ENCODE data around the gene ABLIM2. TPM values are rescaled to one million over a fixed set of nuclear protein-coding genes. Genes with fewer than 3 reads are reported as not detected.

Gene ABLIM2
- total RNA-seq, 2 experiments from 2014 or later: 0.76 TPM; not detected in 1

DNA sequence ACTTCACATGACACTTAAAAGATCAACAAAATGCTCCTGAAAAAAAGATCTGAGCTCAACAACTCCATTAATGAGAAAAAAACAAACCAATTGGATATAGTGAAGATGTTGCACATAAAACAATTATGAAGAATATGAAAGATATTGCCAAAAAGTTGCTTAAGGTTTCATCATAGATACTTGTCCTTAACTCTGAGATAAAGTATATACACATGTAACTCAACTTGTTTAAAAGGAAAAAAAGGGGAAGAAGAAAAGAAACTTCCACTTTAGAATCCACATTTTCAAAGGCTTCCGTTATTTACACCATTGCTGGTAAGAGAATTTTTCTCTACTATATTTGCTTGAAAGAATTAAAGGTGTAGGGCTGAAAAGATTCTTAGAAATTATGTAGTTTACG is 221.6 kb downstream of the ABLIM2 start:
- ChIA-PET CTCF (ENCODE audit: unreplicated experiment) (no interaction called here), POLR2A (no interaction called here)

DNA sequence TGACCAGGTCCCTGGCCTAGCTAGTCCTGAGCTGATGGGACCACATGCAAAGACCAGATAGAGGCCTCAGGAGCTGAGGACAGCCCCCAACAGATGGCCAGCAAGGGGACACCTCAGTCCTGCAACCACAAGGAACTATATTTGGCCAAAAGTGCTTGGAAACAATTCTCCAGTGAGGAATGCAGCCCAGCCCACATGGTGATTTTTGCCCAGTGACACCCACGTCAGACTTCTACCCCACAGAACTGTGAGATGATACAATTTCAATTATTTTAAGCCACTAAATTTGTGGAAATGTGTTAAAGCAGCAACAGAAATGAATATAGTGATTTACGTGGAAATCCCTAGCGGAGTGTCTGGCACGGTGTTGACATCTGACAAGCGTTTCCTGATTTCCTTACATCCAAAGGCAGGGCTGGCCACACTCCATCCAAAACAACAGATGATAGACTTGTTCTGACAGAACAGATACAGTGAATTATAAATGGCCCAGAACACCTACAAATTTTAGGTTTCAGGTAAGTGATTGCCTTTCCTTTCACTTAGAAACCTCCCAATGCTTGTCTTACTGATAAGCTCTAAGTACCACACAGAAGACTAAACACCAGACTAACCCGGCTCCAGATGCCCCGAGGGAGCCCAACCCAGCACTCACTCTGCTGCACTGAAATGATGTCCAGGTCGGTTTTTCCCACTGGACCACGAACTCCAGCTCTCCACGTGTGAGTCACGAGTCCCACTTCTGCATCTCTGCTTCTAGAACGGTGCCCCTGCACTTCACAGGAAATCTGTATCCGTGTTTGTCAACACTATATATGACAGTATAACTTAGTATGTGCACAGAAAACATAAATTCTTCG is 224.7 kb downstream of the ABLIM2 start:
- no peaks in the 10 kb centered on the region for H3K4me1 ChIP-seq (ENCODE audit: insufficient read depth, low read length, poor library complexity, severe bottlenecking)
- no peak overlapping the region for H3K27ac ChIP-seq (ENCODE audit: low read depth, low read length, poor library complexity, severe bottlenecking)
- TF ChIP-seq CTCF (conservative IDR thresholded peaks at IDR 0.05; ENCODE audit: low read length): no peak
- TF ChIP-seq EZH2phosphoT487 (IDR thresholded peaks at IDR 0.05; ENCODE audit: borderline replicate concordance, low read depth, low read length): no peak
- H3K9me2 ChIP-seq (ENCODE audit: insufficient read depth, low read length): no peaks in the 10 kb centered on the region
- H3K79me2 ChIP-seq (ENCODE audit: insufficient read depth, low read depth, low read length): no peaks in the 10 kb centered on the region
- no peak overlapping the region for H3K4me2 ChIP-seq (ENCODE audit: low read length)
- no peak overlapping the region for H3K4me3 ChIP-seq (ENCODE audit: low read depth, low read length, poor library complexity, severe bottlenecking)
- ChIA-PET POLR2A (interaction anchor here (0.8 kb wide), 1 partner anchor 179 kb away, joined by 3 read pairs; no protein-coding TSS in a partner anchor), CTCF (ENCODE audit: unreplicated experiment) (no interaction called here)
- BruUV-seq (replicated peaks): no TSS peak
- no peaks in the 10 kb centered on the region for H3K9me3 ChIP-seq (ENCODE audit: low read length)
- no peaks in the 10 kb centered on the region for H4K20me1 ChIP-seq (ENCODE audit: insufficient read depth, low read length)
- H3K36me3 ChIP-seq (ENCODE audit: insufficient read depth, low read length): no peaks in the 10 kb centered on the region
- H2AFZ ChIP-seq (ENCODE audit: low read length): no peak overlapping the region
- DNase-seq (ENCODE audit: low spot score): no peak
- intact Hi-C loops (cut with micrococcal nuclease; ENCODE audit: unreplicated experiment): no loop called here

More for the DNA sequence above, 221.6 kb downstream of the ABLIM2 start:
- H2AFZ ChIP-seq (ENCODE audit: low read length): no peak overlapping the region
- no peaks in the 10 kb centered on the region for H3K9me3 ChIP-seq (ENCODE audit: low read length)
- no peaks in the 10 kb centered on the region for H3K79me2 ChIP-seq (ENCODE audit: insufficient read depth, low read depth, low read length)
- no TSS peak for BruUV-seq (replicated peaks)
- no peak overlapping the region for H3K4me3 ChIP-seq (ENCODE audit: low read depth, low read length, poor library complexity, severe bottlenecking)
- TF ChIP-seq EZH2phosphoT487 (IDR thresholded peaks at IDR 0.05; ENCODE audit: borderline replicate concordance, low read depth, low read length) (no peak), CTCF (conservative IDR thresholded peaks at IDR 0.05; ENCODE audit: low read length) (no peak)
- no peaks in the 10 kb centered on the region for H3K4me1 ChIP-seq (ENCODE audit: insufficient read depth, low read length, poor library complexity, severe bottlenecking)
- DNase-seq (ENCODE audit: low spot score): no peak
- H3K4me2 ChIP-seq (ENCODE audit: low read length): no peak overlapping the region
- no peaks in the 10 kb centered on the region for H4K20me1 ChIP-seq (ENCODE audit: insufficient read depth, low read length)
- intact Hi-C loops (cut with micrococcal nuclease; ENCODE audit: unreplicated experiment): no loop called here
- no peaks in the 10 kb centered on the region for H3K9me2 ChIP-seq (ENCODE audit: insufficient read depth, low read length)
- no peak overlapping the region for H3K27ac ChIP-seq (ENCODE audit: low read depth, low read length, poor library complexity, severe bottlenecking)
- H3K36me3 ChIP-seq (ENCODE audit: insufficient read depth, low read length): no peaks in the 10 kb centered on the region

DNA sequence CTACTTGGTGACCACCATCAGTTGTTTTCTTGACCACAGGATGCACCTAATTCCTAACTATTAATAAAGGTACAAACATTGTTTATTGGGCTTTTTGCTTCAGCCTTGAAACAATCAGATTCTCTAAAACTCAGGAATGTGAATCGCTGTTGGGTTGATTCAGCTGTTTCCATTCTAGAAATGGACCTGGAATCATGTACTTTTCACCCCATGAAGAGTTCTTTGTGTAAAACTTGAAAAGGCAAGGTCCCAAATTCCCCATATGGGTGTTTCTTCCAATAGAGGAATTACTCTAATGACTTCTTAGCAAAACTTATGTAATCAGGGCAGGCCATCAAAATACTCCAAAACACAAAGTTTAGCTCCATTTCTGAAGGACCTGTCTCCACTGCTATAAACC is 226.3 kb downstream of the ABLIM2 start:
- H3K9me3 ChIP-seq (ENCODE audit: low read length): no peaks in the 10 kb centered on the region
- H2AFZ ChIP-seq (ENCODE audit: low read length): no peak overlapping the region
- no peak overlapping the region for H3K4me3 ChIP-seq (ENCODE audit: low read depth, low read length, poor library complexity, severe bottlenecking)
- intact Hi-C loops (cut with micrococcal nuclease; ENCODE audit: unreplicated experiment): no loop called here
- no peak overlapping the region for H3K27ac ChIP-seq (ENCODE audit: low read depth, low read length, poor library complexity, severe bottlenecking)
- POLR2A ChIA-PET: interaction anchor here (0.6 kb wide), 1 partner anchor 27 kb away, joined by 7 read pairs; no protein-coding TSS in a partner anchor
- H4K20me1 ChIP-seq (ENCODE audit: insufficient read depth, low read length): no peaks in the 10 kb centered on the region
- H3K4me2 ChIP-seq (ENCODE audit: low read length): no peak overlapping the region
- no TSS peak for BruUV-seq (replicated peaks)
- H3K36me3 ChIP-seq (ENCODE audit: insufficient read depth, low read length): no peaks in the 10 kb centered on the region
- no peaks in the 10 kb centered on the region for H3K4me1 ChIP-seq (ENCODE audit: insufficient read depth, low read length, poor library complexity, severe bottlenecking)
- TF ChIP-seq EZH2phosphoT487 (IDR thresholded peaks at IDR 0.05; ENCODE audit: borderline replicate concordance, low read depth, low read length) (no peak), CTCF (conservative IDR thresholded peaks at IDR 0.05; ENCODE audit: low read length) (no peak)
- no peaks in the 10 kb centered on the region for H3K9me2 ChIP-seq (ENCODE audit: insufficient read depth, low read length)
- no peaks in the 10 kb centered on the region for H3K79me2 ChIP-seq (ENCODE audit: insufficient read depth, low read depth, low read length)
- CTCF ChIA-PET (ENCODE audit: unreplicated experiment): no interaction called here
- DNase-seq (ENCODE audit: low spot score): no peak
